Thyroid gland (tissue), 4 donors: ENCODE measurements around the gene IKBIP.

Experiments
- POLR2A ChIP-seq, 2 donors: fragments of 450-650 bp; IDR thresholded peaks; one replicate each; pipeline ENCODE4 v1.6.1; 2017; ENCODE audit warnings: antibody characterized with exemption in 2 of 2, mild to moderate bottlenecking in 2 of 2, moderate library complexity in 1 of 2
- TF ChIP-seq, protein P1 (sequence below), 6 experiments: fragments of 200-600 bp in 3 of 6; fragments of 450-650 bp in 3 of 6; sonication (generic) in 3 of 6; IDR thresholded peaks; one replicate each; pipeline ENCODE4 v1.5.1; 2016 to 2019; ENCODE audit warnings: antibody characterized with exemption in 6 of 6, mild to moderate bottlenecking in 2 of 6, inconsistent platforms in 1 of 6, moderate library complexity in 1 of 6

DNA sequence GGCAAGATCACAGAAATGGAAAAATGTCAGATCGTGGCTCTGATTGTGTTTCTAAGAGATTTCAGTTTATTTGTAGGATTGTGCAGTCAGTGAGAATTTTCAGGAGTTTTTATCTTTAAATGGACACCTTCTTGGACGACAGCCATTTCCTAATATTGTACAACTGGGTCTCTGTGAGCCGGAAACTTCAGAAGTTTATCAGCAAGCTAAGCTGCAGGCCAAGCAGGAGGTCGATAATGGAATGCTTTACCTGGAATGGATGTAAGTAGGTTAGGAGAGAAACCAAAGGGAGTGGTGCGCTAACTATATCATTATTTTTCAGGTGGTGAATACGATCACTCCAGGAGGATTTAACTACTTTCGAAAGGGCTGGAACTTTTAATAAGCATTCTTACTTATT is 26.9 kb upstream of the IKBIP start:
- TF ChIP-seq, protein P1, sequence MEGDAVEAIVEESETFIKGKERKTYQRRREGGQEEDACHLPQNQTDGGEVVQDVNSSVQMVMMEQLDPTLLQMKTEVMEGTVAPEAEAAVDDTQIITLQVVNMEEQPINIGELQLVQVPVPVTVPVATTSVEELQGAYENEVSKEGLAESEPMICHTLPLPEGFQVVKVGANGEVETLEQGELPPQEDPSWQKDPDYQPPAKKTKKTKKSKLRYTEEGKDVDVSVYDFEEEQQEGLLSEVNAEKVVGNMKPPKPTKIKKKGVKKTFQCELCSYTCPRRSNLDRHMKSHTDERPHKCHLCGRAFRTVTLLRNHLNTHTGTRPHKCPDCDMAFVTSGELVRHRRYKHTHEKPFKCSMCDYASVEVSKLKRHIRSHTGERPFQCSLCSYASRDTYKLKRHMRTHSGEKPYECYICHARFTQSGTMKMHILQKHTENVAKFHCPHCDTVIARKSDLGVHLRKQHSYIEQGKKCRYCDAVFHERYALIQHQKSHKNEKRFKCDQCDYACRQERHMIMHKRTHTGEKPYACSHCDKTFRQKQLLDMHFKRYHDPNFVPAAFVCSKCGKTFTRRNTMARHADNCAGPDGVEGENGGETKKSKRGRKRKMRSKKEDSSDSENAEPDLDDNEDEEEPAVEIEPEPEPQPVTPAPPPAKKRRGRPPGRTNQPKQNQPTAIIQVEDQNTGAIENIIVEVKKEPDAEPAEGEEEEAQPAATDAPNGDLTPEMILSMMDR (IDR thresholded peaks at IDR 0.05), result no peak
- no peak for TF ChIP-seq POLR2A (IDR thresholded peaks at IDR 0.05)
